Caco-2 (cell line): Measurements from ENCODE around the gene HDAC9. TPM values are rescaled to one million over a fixed set of nuclear protein-coding genes. Genes with fewer than 3 reads are reported as not detected.

Experiments used
- BruUV-seq: library from RNA; stranded (reverse); fragments of 400-500 nt; replicated peaks from 2 replicates; lab custom pipeline; 2021; lab: Mats Ljungman, UMichigan
- CTCF ChIA-PET: fragments of 300-600 bp; sonication (Branson Sonifier 250); formaldehyde crosslinking; loops from one replicate; lab custom pipeline; 2022; ENCODE audit warnings: antibody characterized with exemption; lab: Charles Lee
- POLR2A ChIA-PET: fragments of 300-600 bp; sonication (Branson Sonifier 250); formaldehyde crosslinking; loops from one replicate; lab custom pipeline; 2022; ENCODE audit warnings: antibody characterized with exemption; lab: Charles Lee
- DNase-seq, 2 experiments: peaks; one replicate each; pipeline versions ENCODE4 v3.0.0 to v3.0.0-alpha.2; 2020 to 2022
- H3K27me3 ChIP-seq: replicated peaks from 2 replicates; pipeline ENCODE4 v1.6.0; 2011; ENCODE audit warnings: low read length; ENCODE audit not compliant: control insufficient read depth, insufficient read depth
- H3K36me3 ChIP-seq: 2 replicates; pipeline ENCODE4 v1.5.1; 2011; ENCODE audit warnings: low read length; ENCODE audit not compliant: control insufficient read depth, insufficient read depth
- H3K4me1 ChIP-seq: fragments of 250-450 bp; sonication (Bioruptor Pico); 2 replicates; pipeline ENCODE4 v1.5.1; 2020; ENCODE audit warnings: mild to moderate bottlenecking
- H3K4me3 ChIP-seq: 2 replicates; pipeline ENCODE4 v1.5.1; 2011; ENCODE audit warnings: low read depth, mild to moderate bottlenecking, control low read depth, low read length
- H3K9me3 ChIP-seq: fragments of 250-450 bp; sonication (Bioruptor Pico); 2 replicates; pipeline ENCODE4 v1.5.1; 2020; ENCODE audit warnings: mild to moderate bottlenecking, moderate library complexity
- H3K27ac Mint-ChIP-seq: one replicate; pipeline ENCODE4 v1.8.0; 2022; ENCODE audit warnings: mixed read lengths; ENCODE audit not compliant: unreplicated experiment
- H3K27me3 Mint-ChIP-seq: one replicate; pipeline ENCODE4 v1.8.0; 2022; ENCODE audit warnings: mixed read lengths; ENCODE audit not compliant: insufficient read depth, unreplicated experiment
- H3K36me3 Mint-ChIP-seq: one replicate; pipeline ENCODE4 v1.8.0; 2022; ENCODE audit warnings: mild to moderate bottlenecking, mixed read lengths; ENCODE audit not compliant: insufficient read depth, unreplicated experiment
- H3K4me1 Mint-ChIP-seq: one replicate; pipeline ENCODE4 v1.8.0; 2022; ENCODE audit warnings: low read depth, mixed read lengths; ENCODE audit not compliant: unreplicated experiment
- H3K4me3 Mint-ChIP-seq: one replicate; pipeline ENCODE4 v1.8.0; 2022; ENCODE audit warnings: mild to moderate bottlenecking, moderate library complexity, mixed read lengths; ENCODE audit not compliant: unreplicated experiment
- H3K9me3 Mint-ChIP-seq: one replicate; pipeline ENCODE4 v1.8.0; 2022; ENCODE audit warnings: mixed read lengths; ENCODE audit not compliant: unreplicated experiment
- intact Hi-C: fragments of 100-400 bp; cut with micrococcal nuclease; formaldehyde crosslinking; loops from one replicate; pipeline ENCODE4 v1.10.0; 2022; ENCODE audit not compliant: unreplicated experiment
- total RNA-seq: library from RNA; stranded (reverse); gene quantifications from 2 replicates; pipeline ENCODE4 v1.2.3, GENCODE V29; 2022
- TF ChIP-seq, protein P1 (sequence below), 2 experiments: fragments of 200-600 bp in 1 of 2; IDR thresholded peaks; 1 replicate in 1 of 2; 2 replicates in 1 of 2; pipeline versions ENCODE4 v1.5.1 to v1.8.0; 2011 to 2022; ENCODE audit warnings: antibody characterized with exemption in 1 of 2, control low read depth in 1 of 2, inconsistent platforms in 1 of 2, low read depth in 1 of 2, low read length in 1 of 2, mild to moderate bottlenecking in 1 of 2, moderate library complexity in 1 of 2; ENCODE audit not compliant: insufficient read depth in 1 of 2, severe bottlenecking in 1 of 2, unreplicated experiment in 1 of 2

HDAC9 gene
- total RNA-seq, 1 experiment from 2014 or later: 0.27 TPM

DNA sequence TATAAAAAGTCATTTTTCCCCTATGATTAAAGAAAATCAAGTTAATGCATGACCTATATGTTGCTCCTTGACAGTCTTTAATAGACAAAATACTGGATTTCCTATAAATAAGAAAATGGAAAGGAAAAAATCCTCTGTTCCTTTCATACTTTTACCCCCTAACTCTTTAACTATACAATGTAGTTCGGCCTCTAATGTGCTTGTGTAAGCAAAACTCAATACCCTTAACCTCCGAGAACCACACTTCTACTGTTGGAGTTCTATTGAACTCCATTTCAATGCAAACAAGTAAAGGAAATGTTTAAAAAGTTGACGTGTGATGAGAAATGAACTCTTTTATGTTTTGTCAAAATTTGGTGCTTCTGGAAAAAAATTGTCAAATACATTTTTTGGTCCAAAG is 36.0 kb downstream of the HDAC9 start:
- TF ChIP-seq, protein P1, sequence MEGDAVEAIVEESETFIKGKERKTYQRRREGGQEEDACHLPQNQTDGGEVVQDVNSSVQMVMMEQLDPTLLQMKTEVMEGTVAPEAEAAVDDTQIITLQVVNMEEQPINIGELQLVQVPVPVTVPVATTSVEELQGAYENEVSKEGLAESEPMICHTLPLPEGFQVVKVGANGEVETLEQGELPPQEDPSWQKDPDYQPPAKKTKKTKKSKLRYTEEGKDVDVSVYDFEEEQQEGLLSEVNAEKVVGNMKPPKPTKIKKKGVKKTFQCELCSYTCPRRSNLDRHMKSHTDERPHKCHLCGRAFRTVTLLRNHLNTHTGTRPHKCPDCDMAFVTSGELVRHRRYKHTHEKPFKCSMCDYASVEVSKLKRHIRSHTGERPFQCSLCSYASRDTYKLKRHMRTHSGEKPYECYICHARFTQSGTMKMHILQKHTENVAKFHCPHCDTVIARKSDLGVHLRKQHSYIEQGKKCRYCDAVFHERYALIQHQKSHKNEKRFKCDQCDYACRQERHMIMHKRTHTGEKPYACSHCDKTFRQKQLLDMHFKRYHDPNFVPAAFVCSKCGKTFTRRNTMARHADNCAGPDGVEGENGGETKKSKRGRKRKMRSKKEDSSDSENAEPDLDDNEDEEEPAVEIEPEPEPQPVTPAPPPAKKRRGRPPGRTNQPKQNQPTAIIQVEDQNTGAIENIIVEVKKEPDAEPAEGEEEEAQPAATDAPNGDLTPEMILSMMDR (IDR thresholded peaks at IDR 0.05; ENCODE audit: insufficient read depth in 1 of 2, low read depth in 1 of 2, low read length in 1 of 2, severe bottlenecking in 1 of 2, unreplicated experiment in 1 of 2): no peak
- H3K4me3 ChIP-seq: no peak overlapping the region
- H3K9me3 ChIP-seq: no peaks in the 10 kb centered on the region
- H3K27me3 ChIP-seq: no peaks in the 10 kb centered on the region
- ChIA-PET CTCF (interaction anchor here (0.7 kb wide), 1 partner anchor 487 kb away, joined by 3 read pairs; no protein-coding TSS in a partner anchor), POLR2A (no interaction called here)
- no peaks in the 10 kb centered on the region for H3K4me1 ChIP-seq
- Mint-ChIP-seq H3K4me3 (no peak overlapping the region), H3K27ac (no peak overlapping the region), H3K36me3 (no peaks in the 10 kb centered on the region), H3K4me1 (no peaks in the 10 kb centered on the region), H3K27me3 (peaks cover 6% of the 10 kb centered on the region), H3K9me3 (no peaks in the 10 kb centered on the region)
- intact Hi-C loops: no loop called here
- H3K36me3 ChIP-seq: no peaks in the 10 kb centered on the region
- no peak for DNase-seq
- no TSS peak for BruUV-seq

DNA sequence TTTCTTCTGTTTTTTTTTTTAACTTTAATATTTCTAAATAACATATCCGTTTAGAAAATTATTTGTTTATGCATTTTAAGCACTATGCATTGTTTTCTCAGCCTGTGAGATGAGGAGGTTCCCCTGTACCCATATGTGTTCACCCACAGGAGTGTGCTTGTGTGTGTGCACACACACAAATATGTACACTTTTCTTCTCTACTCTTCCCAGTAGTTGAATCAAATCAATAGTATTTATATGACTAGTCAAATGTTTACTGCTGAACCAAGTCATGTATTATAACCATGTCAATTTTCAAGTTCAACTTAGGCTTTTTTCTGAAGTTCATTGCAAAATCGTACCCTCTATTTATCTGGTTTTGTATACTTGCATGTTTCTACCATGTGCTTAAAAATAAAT is 37.3 kb downstream of the HDAC9 start:
- H3K4me1 Mint-ChIP-seq: no peaks in the 10 kb centered on the region
- no peaks in the 10 kb centered on the region for H3K9me3 ChIP-seq
- H3K4me3 ChIP-seq: no peak overlapping the region
- no peaks in the 10 kb centered on the region for H3K36me3 ChIP-seq
- peaks cover 6% of the 10 kb centered on the region for H3K27me3 Mint-ChIP-seq
- CTCF ChIA-PET: no interaction called here
- no peak overlapping the region for H3K27ac Mint-ChIP-seq
- no peaks in the 10 kb centered on the region for H3K36me3 Mint-ChIP-seq
- H3K9me3 Mint-ChIP-seq: no peaks in the 10 kb centered on the region
- TF ChIP-seq, protein P1 (IDR thresholded peaks at IDR 0.05; ENCODE audit: insufficient read depth in 1 of 2, low read depth in 1 of 2, low read length in 1 of 2, severe bottlenecking in 1 of 2, unreplicated experiment in 1 of 2): no peak
- POLR2A ChIA-PET: no interaction called here
- DNase-seq: no peak
- no peaks in the 10 kb centered on the region for H3K27me3 ChIP-seq
- no TSS peak for BruUV-seq
- H3K4me1 ChIP-seq: no peaks in the 10 kb centered on the region
- intact Hi-C loops: no loop called here
- H3K4me3 Mint-ChIP-seq: no peak overlapping the region

DNA sequence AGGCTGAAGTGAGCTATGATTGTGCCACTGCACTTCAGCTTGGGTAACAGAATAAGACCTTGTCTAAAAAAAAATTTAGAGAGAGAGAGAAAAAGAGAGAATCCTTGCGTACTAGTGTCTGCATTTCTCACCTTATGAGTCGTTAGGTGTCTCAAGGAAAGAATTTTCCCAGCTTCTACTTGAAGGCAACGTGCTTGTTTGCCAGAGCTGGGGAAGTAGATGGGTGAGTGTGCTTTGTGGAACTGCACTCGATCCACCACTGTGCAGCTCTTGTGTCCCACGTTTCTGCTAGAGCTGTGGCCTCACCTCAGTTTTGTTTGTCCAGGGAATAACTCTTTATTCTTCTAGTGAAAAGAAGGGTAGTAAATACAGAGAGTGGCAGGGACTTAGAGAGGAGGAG is 38.9 kb downstream of the HDAC9 start:
- Histone ChIP-seq H3K27me3 (no peaks in the 10 kb centered on the region), H3K36me3 (no peaks in the 10 kb centered on the region), H3K9me3 (no peaks in the 10 kb centered on the region), H3K4me1 (no peaks in the 10 kb centered on the region), H3K4me3 (no peak overlapping the region)
- no peaks in the 10 kb centered on the region for H3K36me3 Mint-ChIP-seq
- no peak for DNase-seq
- H3K9me3 Mint-ChIP-seq: no peaks in the 10 kb centered on the region
- no peak overlapping the region for H3K27ac Mint-ChIP-seq
- H3K27me3 Mint-ChIP-seq: peaks cover 3% of the 10 kb centered on the region
- CTCF ChIA-PET: no interaction called here
- no peaks in the 10 kb centered on the region for H3K4me1 Mint-ChIP-seq
- TF ChIP-seq, protein P1 (IDR thresholded peaks at IDR 0.05; ENCODE audit: insufficient read depth in 1 of 2, low read depth in 1 of 2, low read length in 1 of 2, severe bottlenecking in 1 of 2, unreplicated experiment in 1 of 2): no peak
- H3K4me3 Mint-ChIP-seq: no peak overlapping the region
- POLR2A ChIA-PET: no interaction called here
- BruUV-seq: no TSS peak
- intact Hi-C loops: no loop called here
